Mucosa of rectum (tissue), 2 donors: ENCODE results near the gene FOXS1.
"Not testable (repeated sequence)": the region's sequence is repeated elsewhere in the genome, so short reads cannot be mapped to it uniquely, and the experiment has no call there.

Experiments used
- H3K27ac ChIP-seq, 2 donors: one replicate each; pipeline ENCODE4 v1.7.0; 2013; ENCODE audit warnings: inconsistent platforms in 2 of 2, low read depth in 2 of 2, low read length in 2 of 2
- H3K27me3 ChIP-seq, 2 donors: one replicate each; pipeline ENCODE4 v1.7.0; 2013; ENCODE audit warnings: low read length in 2 of 2; ENCODE audit not compliant: control insufficient read depth in 2 of 2, insufficient read depth in 2 of 2
- H3K36me3 ChIP-seq, 2 donors: one replicate each; pipeline ENCODE4 v1.7.0; 2013; ENCODE audit warnings: low read length in 2 of 2; ENCODE audit not compliant: control insufficient read depth in 2 of 2, insufficient read depth in 2 of 2
- H3K4me1 ChIP-seq, 2 donors: one replicate each; pipeline ENCODE4 v1.7.0; 2013; ENCODE audit warnings: low read length in 2 of 2, mild to moderate bottlenecking in 1 of 2; ENCODE audit not compliant: control insufficient read depth in 2 of 2, insufficient read depth in 2 of 2
- H3K4me3 ChIP-seq, 2 donors: one replicate each; pipeline ENCODE4 v1.7.0; 2013; ENCODE audit warnings: low read length in 2 of 2
- H3K9ac ChIP-seq, 2 donors: one replicate each; pipeline ENCODE4 v1.7.0; 2013; ENCODE audit warnings: low read length in 2 of 2, low read depth in 1 of 2, mild to moderate bottlenecking in 1 of 2
- H3K9me3 ChIP-seq, 2 donors: one replicate each; pipeline ENCODE4 v1.7.0; 2013; ENCODE audit warnings: low read length in 2 of 2; ENCODE audit not compliant: control insufficient read depth in 2 of 2
- donor health status: healthy.
- donor health status: Normal muscosa, but diverticular disease.

The FOXS1 gene

GRCh38 chr20:31833130-31833930 is 12.1 kb downstream of the FOXS1 start:
- Histone ChIP-seq H3K27me3 (no peaks in the 10 kb centered on the region), H3K36me3 (no peaks in the 10 kb centered on the region), H3K4me3 (no peak overlapping the region), H3K9ac (no peak overlapping the region), H3K4me1 (peaks cover 16 to 19% of the 10 kb centered on the region in 2 donors), H3K9me3 (no peaks in the 10 kb centered on the region), H3K27ac (no peak overlapping the region)

DNA sequence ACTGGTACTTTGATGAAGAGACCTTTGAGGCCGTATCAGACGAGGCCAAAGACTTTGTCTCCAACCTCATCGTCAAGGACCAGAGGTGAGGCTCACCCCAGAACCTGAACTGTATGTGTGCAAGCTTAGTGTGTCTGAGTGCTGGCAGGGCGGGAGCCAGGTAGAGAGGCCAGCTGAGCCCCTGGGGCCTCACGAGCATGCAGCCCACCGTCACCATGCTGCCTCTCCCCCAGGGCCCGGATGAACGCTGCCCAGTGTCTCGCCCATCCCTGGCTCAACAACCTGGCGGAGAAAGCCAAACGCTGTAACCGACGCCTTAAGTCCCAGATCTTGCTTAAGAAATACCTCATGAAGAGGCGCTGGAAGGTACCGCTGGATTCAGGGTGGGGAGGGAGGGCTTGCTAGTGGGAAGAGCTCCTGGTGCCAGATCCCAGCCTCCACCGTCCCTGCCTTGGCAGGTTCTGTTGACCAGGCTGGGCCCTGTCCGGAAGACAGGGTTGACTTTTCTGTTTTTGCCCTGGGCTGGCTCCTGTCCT is 13.6 kb downstream of the FOXS1 start:
- Histone ChIP-seq H3K9me3 (no peaks in the 10 kb centered on the region), H3K4me3 (no peak overlapping the region), H3K4me1 (peaks cover 14 to 16% of the 10 kb centered on the region in 2 donors), H3K27me3 (no peaks in the 10 kb centered on the region), H3K9ac (no peak overlapping the region), H3K27ac (no peak overlapping the region), H3K36me3 (no peaks in the 10 kb centered on the region)

DNA sequence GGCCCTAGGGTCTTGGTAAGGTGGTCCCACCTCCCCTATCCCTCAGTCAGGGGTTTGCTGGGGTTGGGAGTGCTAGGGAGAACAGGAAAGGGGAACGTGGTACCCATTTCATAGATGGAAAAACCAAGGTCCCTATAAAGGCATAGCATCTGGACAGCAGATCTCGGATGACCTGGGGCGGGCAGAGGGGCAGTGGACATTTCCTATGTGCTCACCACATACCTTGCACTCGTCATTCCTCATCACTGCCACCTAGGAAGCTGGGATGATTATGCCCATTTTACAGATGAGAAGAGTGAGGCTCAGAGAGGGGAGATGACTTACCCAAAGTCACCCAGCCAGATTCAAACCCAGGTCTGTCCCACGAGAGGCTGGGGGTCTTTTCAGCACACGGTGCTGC is 14.2 kb downstream of the FOXS1 start:
- Histone ChIP-seq H3K36me3 (no peaks in the 10 kb centered on the region), H3K4me3 (no peak overlapping the region), H3K9ac (no peak overlapping the region), H3K27me3 (no peaks in the 10 kb centered on the region), H3K4me1 (peaks cover 8 to 9% of the 10 kb centered on the region in 2 donors), H3K9me3 (no peaks in the 10 kb centered on the region), H3K27ac (no peak overlapping the region)

DNA sequence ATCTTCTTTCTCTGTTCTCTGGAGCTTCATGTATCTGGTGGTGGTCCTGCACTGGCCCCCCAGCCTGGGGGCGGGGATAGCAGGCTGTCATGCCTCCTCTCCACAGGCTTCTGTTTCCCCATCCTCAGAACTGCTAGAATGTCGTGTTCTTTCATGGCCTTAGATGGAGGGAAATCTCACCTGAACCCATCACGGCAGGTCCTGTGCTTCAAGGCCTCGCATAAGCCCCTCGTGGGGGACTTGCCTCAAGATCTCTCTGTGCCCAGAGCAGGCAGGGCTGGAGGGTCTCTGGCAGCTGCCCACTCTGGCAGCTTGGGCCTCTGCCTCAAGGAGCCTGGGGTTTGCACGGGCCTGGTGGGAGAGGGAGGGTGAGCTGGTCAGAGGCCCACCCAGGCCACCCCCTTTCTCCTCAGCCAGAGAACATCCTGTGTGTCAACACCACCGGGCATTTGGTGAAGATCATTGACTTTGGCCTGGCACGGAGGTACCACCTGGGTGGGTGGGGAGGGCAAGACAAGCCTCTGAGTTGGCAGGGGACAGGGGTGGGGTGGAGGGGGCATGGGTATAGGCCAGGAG is 14.9 kb downstream of the FOXS1 start:
- H3K27me3 ChIP-seq, result no peaks in the 10 kb centered on the region
- no peaks in the 10 kb centered on the region for H3K36me3 ChIP-seq
- no peak overlapping the region for H3K9ac ChIP-seq
- peaks cover 1 to 3% of the 10 kb centered on the region in 2 donors for H3K4me1 ChIP-seq
- H3K4me3 ChIP-seq, result no peak overlapping the region
- H3K27ac ChIP-seq, result no peak overlapping the region
- no peaks in the 10 kb centered on the region for H3K9me3 ChIP-seq

DNA sequence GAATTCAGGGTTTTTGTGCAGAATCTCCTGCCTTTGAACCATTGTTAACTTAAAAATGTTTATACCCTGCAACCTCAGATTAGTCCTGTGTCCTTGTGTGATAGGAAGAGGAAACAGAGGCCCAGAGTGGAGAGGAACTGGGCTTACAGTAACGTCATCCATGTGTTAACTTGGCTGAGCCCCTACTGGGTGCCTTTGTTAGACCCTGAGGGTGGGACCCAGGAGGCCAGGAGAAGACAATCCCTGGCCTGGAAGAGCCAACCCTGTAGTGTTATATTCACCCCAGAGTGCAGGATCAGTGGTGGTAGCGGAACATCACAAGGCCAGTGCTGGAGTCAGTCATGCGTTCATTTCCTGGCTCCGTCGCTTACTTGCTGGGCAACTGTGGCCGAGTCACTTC is 15.7 kb downstream of the FOXS1 start:
- no peak overlapping the region for H3K4me3 ChIP-seq
- H3K9me3 ChIP-seq, result no peaks in the 10 kb centered on the region
- H3K4me1 ChIP-seq, result no peaks in the 10 kb centered on the region
- H3K27ac ChIP-seq, result no peak overlapping the region
- no peak overlapping the region for H3K9ac ChIP-seq
- no peaks in the 10 kb centered on the region for H3K27me3 ChIP-seq
- no peaks in the 10 kb centered on the region for H3K36me3 ChIP-seq

- H3K27me3 ChIP-seq, H3K4me1 ChIP-seq, H3K4me3 ChIP-seq, H3K9ac ChIP-seq, H3K9me3 ChIP-seq, H3K36me3 ChIP-seq, H3K27ac ChIP-seq: not testable (repeated sequence)
Observed at GRCh38 chr20:31828016-31828415, 17.4 kb downstream of the FOXS1 start.

- Histone ChIP-seq H3K9me3 (no peaks in the 10 kb centered on the region), H3K4me3 (no peak overlapping the region), H3K36me3 (no peaks in the 10 kb centered on the region), H3K27ac (no peak overlapping the region), H3K9ac (no peak overlapping the region), H3K27me3 (no peaks in the 10 kb centered on the region), H3K4me1 (peaks cover 0 to 3% of the 10 kb centered on the region in 2 donors)
Observed at GRCh38 chr20:31827059-31827458, 18.3 kb downstream of the FOXS1 start.

- no peak overlapping the region for H3K4me3 ChIP-seq
- no peaks in the 10 kb centered on the region for H3K9me3 ChIP-seq
- no peaks in the 10 kb centered on the region for H3K27me3 ChIP-seq
- no peak overlapping the region for H3K27ac ChIP-seq
- no peaks in the 10 kb centered on the region for H3K36me3 ChIP-seq
- peaks cover 0 to 3% of the 10 kb centered on the region in 2 donors for H3K4me1 ChIP-seq
- H3K9ac ChIP-seq, result no peak overlapping the region
Observed at GRCh38 chr20:31826074-31826473, 19.3 kb downstream of the FOXS1 start.

GRCh38 chr20:31824554-31825313 is 20.7 kb downstream of the FOXS1 start:
- Histone ChIP-seq H3K27ac (no peak overlapping the region), H3K27me3 (no peaks in the 10 kb centered on the region), H3K4me1 (peaks cover 0 to 3% of the 10 kb centered on the region in 2 donors), H3K36me3 (no peaks in the 10 kb centered on the region), H3K4me3 (no peak overlapping the region), H3K9me3 (no peaks in the 10 kb centered on the region), H3K9ac (no peak overlapping the region)

DNA sequence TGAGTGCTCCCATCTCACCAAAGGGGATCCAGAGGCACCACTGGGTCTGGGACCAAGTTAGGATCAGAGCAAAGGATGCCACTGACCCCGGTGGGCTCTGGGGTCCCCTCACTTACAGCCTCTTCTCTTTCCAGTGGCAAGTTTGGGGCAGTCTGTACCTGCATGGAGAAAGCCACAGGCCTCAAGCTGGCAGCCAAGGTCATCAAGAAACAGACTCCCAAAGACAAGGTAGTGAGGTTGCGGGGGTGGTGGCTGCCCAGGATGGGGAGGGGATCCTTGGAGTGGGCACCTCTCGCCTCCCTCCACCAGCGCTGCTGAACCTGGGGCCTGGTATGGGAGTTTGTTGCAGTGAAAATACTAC is 21.3 kb downstream of the FOXS1 start:
- Histone ChIP-seq H3K9ac (no peak overlapping the region), H3K9me3 (no peaks in the 10 kb centered on the region)

More for the DNA sequence above, 21.3 kb downstream of the FOXS1 start:
- Histone ChIP-seq H3K27ac (no peak overlapping the region), H3K36me3 (no peaks in the 10 kb centered on the region), H3K4me1 (peaks cover 0 to 3% of the 10 kb centered on the region in 2 donors), H3K4me3 (no peak overlapping the region), H3K27me3 (no peaks in the 10 kb centered on the region)
